ENCODE results near the gene HIVEP3.

HIVEP3 gene

GRCh38 chr1:41816061-41816460, 102.7 kb downstream of the HIVEP3 start:
- Histone ChIP-seq H3K4me3 (ENCODE audit: low read depth, low read length, poor library complexity, severe bottlenecking) (no peak overlapping the region), H2AFZ (ENCODE audit: low read length) (no peak overlapping the region), H3K9ac (ENCODE audit: low read length) (no peak overlapping the region), H3K4me1 (ENCODE audit: insufficient read depth, low read length, severe bottlenecking) (no peaks in the 10 kb centered on the region), H3K79me2 (ENCODE audit: insufficient read depth, low read length) (no peaks in the 10 kb centered on the region), H3K9me3 (ENCODE audit: low read length) (no peaks in the 10 kb centered on the region), H4K20me1 (ENCODE audit: insufficient read depth, low read length) (no peaks in the 10 kb centered on the region), H3K4me2 (ENCODE audit: low read length) (no peak overlapping the region), H3K9me2 (ENCODE audit: low read depth, low read length) (no peaks in the 10 kb centered on the region), H3K27ac (ENCODE audit: low read depth, low read length, poor library complexity, severe bottlenecking) (no peak overlapping the region), H3K36me3 (ENCODE audit: insufficient read depth, low read length) (no peaks in the 10 kb centered on the region), H3F3A (ENCODE audit: insufficient read depth, low read length) (no peaks in the 10 kb centered on the region), H3K27me3 (ENCODE audit: insufficient read depth, low read length) (peaks cover 6% of the 10 kb centered on the region; the same call in 1 of the 2 replicates)
- TF ChIP-seq EZH2 (IDR thresholded peaks at IDR 0.05; ENCODE audit: borderline replicate concordance, low read length) (no peak), CTCF (IDR thresholded peaks at IDR 0.05; ENCODE audit: low read length) (no peak)

- H4K20me1 ChIP-seq (ENCODE audit: insufficient read depth, low read length): no peaks in the 10 kb centered on the region
- no peaks in the 10 kb centered on the region for H3K9me3 ChIP-seq (ENCODE audit: low read length)
- no peak overlapping the region for H3K27ac ChIP-seq (ENCODE audit: low read depth, low read length, poor library complexity, severe bottlenecking)
- no peaks in the 10 kb centered on the region for H3K9me2 ChIP-seq (ENCODE audit: low read depth, low read length)
- no peaks in the 10 kb centered on the region for H3K79me2 ChIP-seq (ENCODE audit: insufficient read depth, low read length)
- H3K36me3 ChIP-seq (ENCODE audit: insufficient read depth, low read length): no peaks in the 10 kb centered on the region
- peaks cover 6% of the 10 kb centered on the region; the same call in 1 of the 2 replicates for H3K27me3 ChIP-seq (ENCODE audit: insufficient read depth, low read length)
- no peak overlapping the region for H3K4me3 ChIP-seq (ENCODE audit: low read depth, low read length, poor library complexity, severe bottlenecking)
- TF ChIP-seq CTCF (IDR thresholded peaks at IDR 0.05; ENCODE audit: low read length) (no peak), EZH2 (IDR thresholded peaks at IDR 0.05; ENCODE audit: borderline replicate concordance, low read length) (no peak)
- no peaks in the 10 kb centered on the region for H3F3A ChIP-seq (ENCODE audit: insufficient read depth, low read length)
- no peak overlapping the region for H3K4me2 ChIP-seq (ENCODE audit: low read length)
- no peaks in the 10 kb centered on the region for H3K4me1 ChIP-seq (ENCODE audit: insufficient read depth, low read length, severe bottlenecking)
- H2AFZ ChIP-seq (ENCODE audit: low read length): no peak overlapping the region
- H3K9ac ChIP-seq (ENCODE audit: low read length): no peak overlapping the region
These were observed 104.7 kb downstream of the HIVEP3 start for GRCh38 chr1:41813755-41814745.

- H3F3A ChIP-seq (ENCODE audit: insufficient read depth, low read length): no peaks in the 10 kb centered on the region
- H3K27ac ChIP-seq (ENCODE audit: low read depth, low read length, poor library complexity, severe bottlenecking): no peak overlapping the region
- no peaks in the 10 kb centered on the region for H3K9me2 ChIP-seq (ENCODE audit: low read depth, low read length)
- no peaks in the 10 kb centered on the region for H3K36me3 ChIP-seq (ENCODE audit: insufficient read depth, low read length)
- no peaks in the 10 kb centered on the region for H4K20me1 ChIP-seq (ENCODE audit: insufficient read depth, low read length)
- H3K4me2 ChIP-seq (ENCODE audit: low read length): no peak overlapping the region
- H3K79me2 ChIP-seq (ENCODE audit: insufficient read depth, low read length): no peaks in the 10 kb centered on the region
- no peak overlapping the region for H3K9ac ChIP-seq (ENCODE audit: low read length)
- no peaks in the 10 kb centered on the region for H3K4me1 ChIP-seq (ENCODE audit: insufficient read depth, low read length, severe bottlenecking)
- no peak overlapping the region for H3K4me3 ChIP-seq (ENCODE audit: low read depth, low read length, poor library complexity, severe bottlenecking)
- H2AFZ ChIP-seq (ENCODE audit: low read length): no peak overlapping the region
- TF ChIP-seq EZH2 (IDR thresholded peaks at IDR 0.05; ENCODE audit: borderline replicate concordance, low read length) (no peak), CTCF (IDR thresholded peaks at IDR 0.05; ENCODE audit: low read length) (no peak)
- H3K9me3 ChIP-seq (ENCODE audit: low read length): no peaks in the 10 kb centered on the region
- H3K27me3 ChIP-seq (ENCODE audit: insufficient read depth, low read length): peaks cover 6% of the 10 kb centered on the region; the same call in 1 of the 2 replicates
These were observed 105.5 kb downstream of the HIVEP3 start for GRCh38 chr1:41813226-41813625.

All from OCI-LY1 (cell line).